DOHH2 (cell line): ENCODE measurements around the gene FBXO38.

Experiments
- CTCF ChIP-seq: fragments of 200-600 bp; sonication (generic); IDR thresholded peaks from one replicate; pipeline ENCODE4 v1.5.1; 2014; ENCODE audit warnings: antibody characterized with exemption, mild to moderate bottlenecking, low read depth, low read length; ENCODE audit not compliant: poor library complexity, severe bottlenecking
- EZH2phosphoT487 ChIP-seq: fragments of 200-600 bp; sonication (generic); IDR thresholded peaks from 2 replicates; pipeline ENCODE4 v1.6.1; 2017; ENCODE audit warnings: borderline replicate concordance, mild to moderate bottlenecking, antibody characterized with exemption, low read length, moderate library complexity, mixed read lengths

DNA sequence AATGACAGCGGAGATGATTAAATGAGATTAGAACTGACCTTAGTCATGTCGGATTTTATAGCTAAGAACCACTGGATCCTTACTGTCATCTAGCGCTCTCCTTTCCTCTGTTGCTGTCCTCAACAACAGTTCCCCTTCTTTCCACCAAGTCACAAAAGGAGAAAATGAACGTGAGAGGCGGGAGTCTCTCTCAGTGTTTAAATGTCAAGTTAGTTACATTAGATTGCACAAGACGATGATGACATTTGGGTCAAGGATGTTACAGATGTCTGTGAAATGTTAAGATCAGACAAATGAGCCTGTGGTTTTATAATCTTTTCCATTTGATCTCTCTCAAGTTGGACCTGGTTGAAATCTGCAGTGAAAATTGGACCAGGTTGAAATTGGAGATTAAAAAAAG, 53.5 kb downstream of the FBXO38 start:
- no peak for TF ChIP-seq CTCF
- TF ChIP-seq EZH2phosphoT487, result no peak
